ENCODE data around the gene ACTN4. TPM values are rescaled to one million over a fixed set of nuclear protein-coding genes. Genes with fewer than 3 reads are reported as not detected.
"Not testable (repeated sequence)": the region's sequence is repeated elsewhere in the genome, so short reads cannot be mapped to it uniquely, and the experiment has no call there.

The ACTN4 gene
- polyA plus RNA-seq, 3 donors: 628 to 762 (median 713) TPM

- DNase-seq (ENCODE audit: extremely low read depth in 1 of 11, low read depth in 9 of 11, low spot score in 4 of 11): not testable (repeated sequence)
Measured at GRCh38 chr19:38631301-38631700, 16.1 kb upstream of the ACTN4 start.

DNA sequence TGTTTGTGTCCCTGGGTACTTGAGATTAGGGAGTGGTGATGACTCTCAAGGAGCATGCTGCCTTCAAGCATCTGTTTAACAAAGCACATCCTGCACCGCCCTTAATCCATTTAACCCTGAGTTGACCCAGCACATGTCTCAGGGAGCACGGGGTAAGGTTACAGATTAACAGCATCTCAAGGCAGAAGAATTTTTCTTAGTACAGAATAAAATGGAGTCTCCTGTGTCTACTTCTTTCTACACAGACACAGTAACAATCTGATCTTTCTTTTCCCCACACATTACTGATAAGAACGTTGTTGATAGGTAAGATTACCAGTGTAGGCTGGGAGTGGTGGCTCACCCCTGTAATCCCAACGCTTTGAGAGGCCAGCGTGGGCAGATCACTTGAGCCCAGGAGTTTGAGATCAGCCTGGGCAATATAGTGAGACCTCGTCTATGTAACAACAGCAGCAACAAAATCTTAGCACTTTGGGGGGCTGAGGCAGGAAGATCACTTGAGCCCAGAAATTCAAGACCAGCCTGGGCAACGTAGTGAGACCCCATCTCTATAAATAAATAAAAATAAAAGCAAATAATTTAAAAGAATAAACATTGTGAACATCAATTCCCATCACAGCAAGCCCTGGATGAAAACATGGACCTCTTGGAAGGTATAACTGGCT is 15.5 kb upstream of the ACTN4 start:
- DNase-seq (ENCODE audit: extremely low read depth in 1 of 11, low read depth in 9 of 11, low spot score in 4 of 11): not testable (repeated sequence)

DNA sequence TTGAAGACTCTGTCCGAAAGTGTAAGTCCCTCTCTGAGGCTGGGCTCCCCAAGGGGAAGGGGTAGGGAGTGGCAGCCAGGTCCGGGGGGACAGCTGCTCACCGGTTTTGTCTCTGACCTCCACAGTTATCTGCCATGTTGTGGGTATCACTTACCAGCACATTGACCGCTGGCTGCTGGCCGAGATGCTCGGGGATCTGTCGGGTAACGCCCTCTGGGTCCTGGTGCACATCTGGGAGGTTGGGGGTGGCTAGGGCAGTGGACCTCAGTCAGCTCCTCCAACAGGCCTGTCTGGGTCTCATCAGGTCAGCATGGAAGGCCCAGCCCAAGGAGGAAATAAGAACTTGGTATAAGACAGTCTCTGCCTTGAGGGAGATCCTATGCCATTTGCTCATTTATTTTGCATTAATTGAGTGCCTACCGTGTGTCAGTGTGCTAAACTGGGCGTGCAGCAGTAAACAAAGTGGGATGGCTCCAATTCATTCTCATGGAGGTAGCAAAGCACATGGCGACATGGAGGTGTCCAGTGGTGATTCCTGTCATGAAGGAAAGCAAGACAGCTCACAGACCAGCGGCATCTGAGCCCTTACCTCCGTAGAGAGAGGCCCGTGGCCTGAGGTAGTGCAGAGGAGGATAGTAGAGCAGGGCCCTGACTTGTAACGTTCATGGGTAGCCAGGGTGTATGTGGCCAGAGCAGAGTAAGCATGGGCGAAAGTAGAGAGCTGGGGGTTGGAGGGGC is 14.8 kb upstream of the ACTN4 start:
- DNase-seq (ENCODE audit: extremely low read depth in 1 of 11, low read depth in 9 of 11, low spot score in 4 of 11): no peak

DNA sequence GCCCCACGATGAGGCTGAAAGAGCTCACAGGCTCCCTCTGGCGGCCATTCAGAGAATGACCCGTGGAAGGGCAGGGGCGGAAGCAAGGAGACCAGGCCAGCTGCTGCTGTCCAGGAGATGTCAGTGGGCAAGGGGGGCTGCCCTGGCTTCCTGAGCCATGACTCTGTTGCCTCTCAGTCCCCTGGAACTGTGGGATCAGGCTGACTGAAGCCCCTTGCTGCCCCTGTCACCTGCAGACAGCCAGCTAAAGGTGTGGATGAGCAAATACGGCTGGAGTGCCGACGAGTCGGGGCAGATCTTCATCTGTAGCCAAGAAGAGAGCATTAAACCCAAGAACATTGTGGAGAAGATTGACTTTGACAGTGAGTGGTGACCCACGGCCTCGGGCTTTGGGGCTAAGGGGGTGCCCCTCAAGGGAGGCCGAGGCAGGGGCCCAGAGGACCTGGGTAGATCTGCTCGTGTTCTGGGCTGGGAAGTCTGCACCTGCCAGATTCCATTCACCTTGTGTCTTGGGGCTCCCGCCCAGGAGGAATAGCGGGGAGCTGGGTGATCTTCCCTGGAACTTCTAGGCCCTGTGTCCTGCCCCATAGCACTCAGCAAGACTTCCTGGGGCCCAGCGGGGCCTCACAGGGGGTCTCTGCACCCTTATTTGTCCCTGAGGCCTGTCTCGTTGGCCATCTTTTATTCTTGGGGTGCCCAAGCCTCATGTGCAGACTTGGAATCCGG is 12.5 kb upstream of the ACTN4 start:
- no peak for DNase-seq (ENCODE audit: extremely low read depth in 1 of 11, low read depth in 9 of 11, low spot score in 4 of 11)

GRCh38 chr19:38635483-38636399 is 11.7 kb upstream of the ACTN4 start:
- no peak for DNase-seq (ENCODE audit: extremely low read depth in 1 of 11, low read depth in 9 of 11, low spot score in 4 of 11)

- DNase-seq (ENCODE audit: extremely low read depth in 1 of 11, low read depth in 9 of 11, low spot score in 4 of 11): no peak
Measured at GRCh38 chr19:38638461-38638860, 9.0 kb upstream of the ACTN4 start.

- DNase-seq (ENCODE audit: extremely low read depth in 1 of 11, low read depth in 9 of 11, low spot score in 4 of 11): no peak
Measured at GRCh38 chr19:38639679-38640078, 7.8 kb upstream of the ACTN4 start.

DNA sequence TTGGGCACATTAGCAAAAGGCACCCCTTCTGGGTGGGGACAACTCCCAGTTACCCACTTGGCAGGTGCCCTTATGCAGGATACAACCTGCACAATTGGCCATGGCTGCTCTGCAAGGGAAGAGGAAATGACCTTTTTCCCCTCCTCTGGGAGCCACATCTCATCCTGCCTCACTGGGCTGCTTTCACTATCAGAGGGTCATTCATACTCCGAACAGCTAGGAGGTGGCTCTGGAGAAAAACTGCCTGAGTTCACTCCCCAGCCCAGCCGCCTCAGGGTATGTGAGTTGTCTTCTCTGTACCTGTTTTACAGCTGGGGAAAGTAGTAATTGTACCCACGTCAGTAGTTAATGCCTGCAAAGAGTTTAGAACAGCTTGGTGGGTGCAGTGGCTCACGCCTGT is 7.1 kb upstream of the ACTN4 start:
- no peak for DNase-seq (ENCODE audit: extremely low read depth in 1 of 11, low read depth in 9 of 11, low spot score in 4 of 11)

- DNase-seq (ENCODE audit: extremely low read depth in 1 of 11, low read depth in 9 of 11, low spot score in 4 of 11): no peak
Measured at GRCh38 chr19:38642176-38642575, 5.3 kb upstream of the ACTN4 start.

GRCh38 chr19:38644719-38645118 is 2.7 kb upstream of the ACTN4 start:
- DNase-seq (ENCODE audit: extremely low read depth in 1 of 11, low read depth in 9 of 11, low spot score in 4 of 11): no peak

DNA sequence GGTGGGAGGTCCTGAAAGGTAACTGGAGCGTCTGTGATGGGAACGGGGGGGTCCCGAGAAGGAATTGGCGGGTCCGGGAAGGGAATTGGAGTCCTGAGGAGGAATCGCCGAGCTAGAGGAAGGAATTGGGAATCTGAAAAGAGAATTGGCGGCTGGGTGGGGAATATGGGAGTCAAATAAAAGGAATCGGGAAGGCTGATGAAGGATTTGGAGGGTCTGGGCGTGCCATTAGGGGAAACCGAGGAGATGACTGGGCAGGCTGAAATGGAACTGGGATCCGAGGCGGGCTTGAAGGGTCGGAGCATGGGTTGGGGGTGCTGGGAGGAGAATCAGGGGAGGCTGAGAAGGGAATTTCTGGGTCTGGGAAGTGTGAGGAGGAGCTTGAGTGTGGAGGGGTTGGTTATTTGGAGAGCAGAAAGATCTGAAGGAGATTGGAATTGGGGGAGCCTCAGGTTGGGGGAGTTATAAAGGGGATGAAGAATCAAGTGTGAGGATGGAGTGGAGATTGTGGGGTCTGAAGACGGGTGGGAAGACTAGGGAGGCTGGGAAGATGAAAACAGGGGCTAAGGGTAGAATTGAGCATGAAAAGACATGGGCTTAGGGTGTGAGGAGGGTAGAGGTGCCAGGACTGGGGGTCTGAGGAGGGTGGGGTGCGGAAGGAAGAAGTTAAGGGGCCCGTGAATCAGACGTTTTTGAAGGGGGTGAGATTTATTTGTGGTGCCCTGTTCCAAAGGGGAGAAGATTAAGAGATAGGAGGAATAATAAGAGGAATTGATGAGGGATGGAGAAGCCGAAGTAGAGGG is 718 bp downstream of the ACTN4 start:
- DNase-seq (ENCODE audit: extremely low read depth in 1 of 11, low read depth in 9 of 11, low spot score in 4 of 11): no peak

GRCh38 chr19:38648769-38649304 is 1.4 kb downstream of the ACTN4 start:
- DNase-seq (ENCODE audit: extremely low read depth in 1 of 11, low read depth in 9 of 11, low spot score in 4 of 11): no peak

DNA sequence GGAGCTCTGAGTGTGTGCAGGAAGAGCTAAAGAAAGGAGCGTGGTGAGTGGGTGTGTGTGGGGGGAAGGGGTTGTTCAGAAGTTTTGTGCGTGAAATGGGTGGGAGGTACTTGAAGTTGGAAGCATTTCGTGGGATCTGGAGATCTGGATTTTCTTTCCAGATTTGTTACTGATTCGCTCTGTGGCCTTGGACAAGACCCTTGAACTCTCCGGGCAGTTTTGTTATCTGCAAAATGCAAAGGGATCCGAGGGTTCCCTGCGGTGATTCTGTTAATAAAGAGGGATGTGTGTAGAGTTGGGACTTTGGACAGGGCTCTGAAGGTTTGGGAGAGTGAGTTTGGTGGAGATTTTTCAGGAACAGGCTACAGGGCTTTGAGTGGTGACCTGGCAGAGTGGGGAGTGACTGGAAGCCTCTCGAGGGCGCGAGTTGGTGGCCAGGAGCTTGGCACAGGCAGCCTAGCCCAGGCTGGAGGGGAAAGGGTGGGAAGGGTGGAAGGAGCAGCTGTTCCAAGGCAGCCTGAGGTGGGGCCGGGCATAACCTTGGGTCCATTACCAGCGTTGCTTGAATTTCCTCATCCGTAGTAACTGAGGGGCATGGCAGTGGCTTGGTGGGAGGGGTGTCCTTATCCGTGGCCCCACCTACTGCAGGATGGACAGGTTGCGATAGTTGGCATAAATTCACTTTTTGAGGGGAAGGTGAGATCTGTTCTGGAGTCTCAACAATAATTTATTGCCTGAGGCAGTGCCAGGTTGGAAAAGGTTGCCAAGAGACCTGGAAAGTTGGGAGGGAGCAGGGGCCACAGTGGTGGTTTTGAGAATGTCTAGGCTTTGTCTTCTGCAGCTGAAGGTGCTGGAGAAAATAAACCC is 2.1 kb downstream of the ACTN4 start:
- DNase-seq (ENCODE audit: extremely low read depth in 1 of 11, low read depth in 9 of 11, low spot score in 4 of 11): no peak

GRCh38 chr19:38650172-38650775 is 2.8 kb downstream of the ACTN4 start:
- DNase-seq (ENCODE audit: extremely low read depth in 1 of 11, low read depth in 9 of 11, low spot score in 4 of 11): no peak

- no peak for DNase-seq (ENCODE audit: extremely low read depth in 1 of 11, low read depth in 9 of 11, low spot score in 4 of 11)
Measured at GRCh38 chr19:38650911-38651584, 3.6 kb downstream of the ACTN4 start.

GRCh38 chr19:38653028-38653571 is 5.7 kb downstream of the ACTN4 start:
- DNase-seq (ENCODE audit: extremely low read depth in 1 of 11, low read depth in 9 of 11, low spot score in 4 of 11): no peak

Measured in renal cortex interstitium (tissue), 11 donors.